MM.1S (cell line): ENCODE data around the gene GRM1.

ENCODE experiments used
- EZH2 ChIP-seq: fragments of 300-600 bp; sonication (generic); optimal IDR thresholded peaks from 2 replicates; pipeline ENCODE3; 2017; ENCODE audit warnings: low read depth, mild to moderate bottlenecking, antibody characterized with exemption, low read length, mixed read lengths
- TF ChIP-seq, protein P1 (sequence below): fragments of 300-600 bp; sonication (generic); IDR thresholded peaks from 2 replicates; pipeline ENCODE4 v1.5.1; 2016; ENCODE audit warnings: antibody characterized with exemption, low read length, mixed read lengths

DNA sequence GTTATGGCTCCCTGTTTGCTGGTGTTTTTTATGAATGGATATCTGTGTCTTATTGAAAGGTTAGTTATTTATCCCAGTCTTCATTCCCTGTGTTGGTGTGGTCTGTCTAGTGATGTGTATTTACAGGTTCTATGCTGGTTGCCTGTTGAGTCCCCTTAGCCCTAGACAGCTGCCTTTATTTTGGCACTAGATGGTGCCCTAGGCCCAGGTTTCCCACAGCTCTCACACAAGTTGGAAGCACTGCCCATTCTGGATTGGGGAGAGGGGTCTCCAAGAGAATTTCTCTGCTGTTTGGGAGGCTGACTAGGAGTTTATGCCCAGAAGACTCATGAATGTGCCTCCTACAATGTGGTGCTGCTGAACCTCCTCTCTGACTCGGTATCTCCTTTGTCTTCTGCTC lies 12.4 kb downstream of the GRM1 start:
- TF ChIP-seq, protein P1, sequence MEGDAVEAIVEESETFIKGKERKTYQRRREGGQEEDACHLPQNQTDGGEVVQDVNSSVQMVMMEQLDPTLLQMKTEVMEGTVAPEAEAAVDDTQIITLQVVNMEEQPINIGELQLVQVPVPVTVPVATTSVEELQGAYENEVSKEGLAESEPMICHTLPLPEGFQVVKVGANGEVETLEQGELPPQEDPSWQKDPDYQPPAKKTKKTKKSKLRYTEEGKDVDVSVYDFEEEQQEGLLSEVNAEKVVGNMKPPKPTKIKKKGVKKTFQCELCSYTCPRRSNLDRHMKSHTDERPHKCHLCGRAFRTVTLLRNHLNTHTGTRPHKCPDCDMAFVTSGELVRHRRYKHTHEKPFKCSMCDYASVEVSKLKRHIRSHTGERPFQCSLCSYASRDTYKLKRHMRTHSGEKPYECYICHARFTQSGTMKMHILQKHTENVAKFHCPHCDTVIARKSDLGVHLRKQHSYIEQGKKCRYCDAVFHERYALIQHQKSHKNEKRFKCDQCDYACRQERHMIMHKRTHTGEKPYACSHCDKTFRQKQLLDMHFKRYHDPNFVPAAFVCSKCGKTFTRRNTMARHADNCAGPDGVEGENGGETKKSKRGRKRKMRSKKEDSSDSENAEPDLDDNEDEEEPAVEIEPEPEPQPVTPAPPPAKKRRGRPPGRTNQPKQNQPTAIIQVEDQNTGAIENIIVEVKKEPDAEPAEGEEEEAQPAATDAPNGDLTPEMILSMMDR = peak; percentile 30
- no peak for TF ChIP-seq EZH2
